Skin epidermis (tissue), 12 donors: ENCODE results near the gene TMEM74B.
"Not testable (repeated sequence)": the region's sequence is repeated elsewhere in the genome, so short reads cannot be mapped to it uniquely, and the experiment has no call there.

Experiments used
- H3K27ac ChIP-seq, 21 experiments: fragments of 200-600 bp; sonication (generic) in 11 of 21; one replicate each; pipeline ENCODE4 v1.5.0; 2020; ENCODE audit warnings: mild to moderate bottlenecking in 3 of 21, inconsistent platforms in 2 of 21, moderate library complexity in 2 of 21
- H3K4me3 ChIP-seq, 7 experiments: fragments of 200-600 bp; sonication (generic) in 2 of 7; one replicate each; pipeline ENCODE4 v1.5.0; 2020; ENCODE audit warnings: inconsistent platforms in 2 of 7, mild to moderate bottlenecking in 2 of 7, moderate library complexity in 1 of 7

The TMEM74B gene

GRCh38 chr20:1184638-1185315 is at the start of gene TMEM74B:
Gene TMEM74B (minus strand): TSS chr20:1184981. CDS start chr20:1183801, 1,180 bp downstream.
- H3K27ac ChIP-seq: peak within 1 kb of the TSS in 6 of 21 experiments; percentile 1 to 71 (median 44)

GRCh38 chr20:1232286-1233111 is 47.7 kb upstream of the TMEM74B start:
- H3K4me3 ChIP-seq: no peak overlapping the region

More at GRCh38 chr20:1184638-1185315, at the start of gene TMEM74B:
- peak within 1 kb of the TSS; percentile 36 to 60 (median 43) for H3K4me3 ChIP-seq

GRCh38 chr20:1229541-1229940 is 44.8 kb upstream of the TMEM74B start:
- no peak overlapping the region for H3K27ac ChIP-seq
- no peak overlapping the region for H3K4me3 ChIP-seq

More at GRCh38 chr20:1232286-1233111, 47.7 kb upstream of the TMEM74B start:
- H3K27ac ChIP-seq: no peak overlapping the region

GRCh38 chr20:1225783-1226654 is 41.2 kb upstream of the TMEM74B start, which contains the start of gene RAD21L1:
Gene RAD21L1 (plus strand): TSS chr20:1226044. CDS start chr20:1228454, 2,410 bp downstream.
- Histone ChIP-seq H3K27ac (peak within 1 kb of the TSS in 2 of 21 experiments; percentile 38 to 49), H3K4me3 (peak within 1 kb of the TSS; percentile 39 to 56 (median 41))

- peak overlapping the region in 1 of 21 experiments; percentile 2 for H3K27ac ChIP-seq
- peak overlapping the region in 6 of 7 experiments; percentile 2 to 38 (median 20) for H3K4me3 ChIP-seq
Observed at GRCh38 chr20:1225263-1225782, 40.5 kb upstream of the TMEM74B start.

- Histone ChIP-seq H3K27ac (no peak overlapping the region), H3K4me3 (no peak overlapping the region)
Observed at GRCh38 chr20:1224205-1224890, 39.6 kb upstream of the TMEM74B start.

GRCh38 chr20:1222750-1223149 is 38.0 kb upstream of the TMEM74B start:
- not testable (repeated sequence) for H3K27ac ChIP-seq, H3K4me3 ChIP-seq

GRCh38 chr20:1216527-1217427 is 32.0 kb upstream of the TMEM74B start:
- not testable (repeated sequence) for H3K4me3 ChIP-seq, H3K27ac ChIP-seq

GRCh38 chr20:1215386-1216170 is 30.8 kb upstream of the TMEM74B start:
- no peak overlapping the region for H3K4me3 ChIP-seq
- H3K27ac ChIP-seq: no peak overlapping the region

GRCh38 chr20:1214838-1215261 is 30.1 kb upstream of the TMEM74B start:
- Histone ChIP-seq H3K27ac (no peak overlapping the region), H3K4me3 (no peak overlapping the region)

- Histone ChIP-seq H3K4me3 (no peak overlapping the region), H3K27ac (no peak overlapping the region)
Observed at GRCh38 chr20:1212607-1213396, 28.0 kb upstream of the TMEM74B start.

- no peak overlapping the region for H3K4me3 ChIP-seq
- no peak overlapping the region for H3K27ac ChIP-seq
Observed at GRCh38 chr20:1212023-1212422, 27.2 kb upstream of the TMEM74B start.

GRCh38 chr20:1210501-1210900 is 25.7 kb upstream of the TMEM74B start:
- H3K4me3 ChIP-seq: no peak overlapping the region
- H3K27ac ChIP-seq: no peak overlapping the region

- no peak overlapping the region for H3K4me3 ChIP-seq
- H3K27ac ChIP-seq: no peak overlapping the region
Observed at GRCh38 chr20:1209447-1210387, 24.9 kb upstream of the TMEM74B start.

GRCh38 chr20:1207293-1207878 is 22.6 kb upstream of the TMEM74B start:
- Histone ChIP-seq H3K27ac (no peak overlapping the region), H3K4me3 (no peak overlapping the region)
